Caco-2 (cell line): ENCODE results near the gene FOLR2. TPM values are rescaled to one million over a fixed set of nuclear protein-coding genes. Genes with fewer than 3 reads are reported as not detected.
A peak's percentile ranks its signal among the peaks of the same experiment; 100 is the strongest.

Source experiments
- BruUV-seq: library from RNA; stranded (reverse); fragments of 400-500 nt; replicated peaks from 2 replicates; lab custom pipeline; 2021; lab: Mats Ljungman, UMichigan
- CTCF ChIA-PET: fragments of 300-600 bp; sonication (Branson Sonifier 250); formaldehyde crosslinking; loops from one replicate; lab custom pipeline; 2022; ENCODE audit warnings: antibody characterized with exemption; lab: Charles Lee
- POLR2A ChIA-PET: fragments of 300-600 bp; sonication (Branson Sonifier 250); formaldehyde crosslinking; loops from one replicate; lab custom pipeline; 2022; ENCODE audit warnings: antibody characterized with exemption; lab: Charles Lee
- DNase-seq, 2 experiments: peaks; one replicate each; pipeline versions ENCODE4 v3.0.0 to v3.0.0-alpha.2; 2020 to 2022
- H3K27me3 ChIP-seq: replicated peaks from 2 replicates; pipeline ENCODE4 v1.6.0; 2011; ENCODE audit warnings: low read length; ENCODE audit not compliant: control insufficient read depth, insufficient read depth
- H3K36me3 ChIP-seq: 2 replicates; pipeline ENCODE4 v1.5.1; 2011; ENCODE audit warnings: low read length; ENCODE audit not compliant: control insufficient read depth, insufficient read depth
- H3K4me1 ChIP-seq: fragments of 250-450 bp; sonication (Bioruptor Pico); 2 replicates; pipeline ENCODE4 v1.5.1; 2020; ENCODE audit warnings: mild to moderate bottlenecking
- H3K4me3 ChIP-seq: 2 replicates; pipeline ENCODE4 v1.5.1; 2011; ENCODE audit warnings: low read depth, mild to moderate bottlenecking, control low read depth, low read length
- H3K9me3 ChIP-seq: fragments of 250-450 bp; sonication (Bioruptor Pico); 2 replicates; pipeline ENCODE4 v1.5.1; 2020; ENCODE audit warnings: mild to moderate bottlenecking, moderate library complexity
- H3K27ac Mint-ChIP-seq: one replicate; pipeline ENCODE4 v1.8.0; 2022; ENCODE audit warnings: mixed read lengths; ENCODE audit not compliant: unreplicated experiment
- H3K27me3 Mint-ChIP-seq: one replicate; pipeline ENCODE4 v1.8.0; 2022; ENCODE audit warnings: mixed read lengths; ENCODE audit not compliant: insufficient read depth, unreplicated experiment
- H3K36me3 Mint-ChIP-seq: one replicate; pipeline ENCODE4 v1.8.0; 2022; ENCODE audit warnings: mild to moderate bottlenecking, mixed read lengths; ENCODE audit not compliant: insufficient read depth, unreplicated experiment
- H3K4me1 Mint-ChIP-seq: one replicate; pipeline ENCODE4 v1.8.0; 2022; ENCODE audit warnings: low read depth, mixed read lengths; ENCODE audit not compliant: unreplicated experiment
- H3K4me3 Mint-ChIP-seq: one replicate; pipeline ENCODE4 v1.8.0; 2022; ENCODE audit warnings: mild to moderate bottlenecking, moderate library complexity, mixed read lengths; ENCODE audit not compliant: unreplicated experiment
- H3K9me3 Mint-ChIP-seq: one replicate; pipeline ENCODE4 v1.8.0; 2022; ENCODE audit warnings: mixed read lengths; ENCODE audit not compliant: unreplicated experiment
- intact Hi-C: fragments of 100-400 bp; cut with micrococcal nuclease; formaldehyde crosslinking; loops from one replicate; pipeline ENCODE4 v1.10.0; 2022; ENCODE audit not compliant: unreplicated experiment
- total RNA-seq: library from RNA; stranded (reverse); gene quantifications from 2 replicates; pipeline ENCODE4 v1.2.3, GENCODE V29; 2022
- TF ChIP-seq, protein P1 (sequence below), 2 experiments: fragments of 200-600 bp in 1 of 2; IDR thresholded peaks; 1 replicate in 1 of 2; 2 replicates in 1 of 2; pipeline versions ENCODE4 v1.5.1 to v1.8.0; 2011 to 2022; ENCODE audit warnings: antibody characterized with exemption in 1 of 2, control low read depth in 1 of 2, inconsistent platforms in 1 of 2, low read depth in 1 of 2, low read length in 1 of 2, mild to moderate bottlenecking in 1 of 2, moderate library complexity in 1 of 2; ENCODE audit not compliant: insufficient read depth in 1 of 2, severe bottlenecking in 1 of 2, unreplicated experiment in 1 of 2

FOLR2 gene
- total RNA-seq, 1 experiment from 2014 or later: not detected

DNA sequence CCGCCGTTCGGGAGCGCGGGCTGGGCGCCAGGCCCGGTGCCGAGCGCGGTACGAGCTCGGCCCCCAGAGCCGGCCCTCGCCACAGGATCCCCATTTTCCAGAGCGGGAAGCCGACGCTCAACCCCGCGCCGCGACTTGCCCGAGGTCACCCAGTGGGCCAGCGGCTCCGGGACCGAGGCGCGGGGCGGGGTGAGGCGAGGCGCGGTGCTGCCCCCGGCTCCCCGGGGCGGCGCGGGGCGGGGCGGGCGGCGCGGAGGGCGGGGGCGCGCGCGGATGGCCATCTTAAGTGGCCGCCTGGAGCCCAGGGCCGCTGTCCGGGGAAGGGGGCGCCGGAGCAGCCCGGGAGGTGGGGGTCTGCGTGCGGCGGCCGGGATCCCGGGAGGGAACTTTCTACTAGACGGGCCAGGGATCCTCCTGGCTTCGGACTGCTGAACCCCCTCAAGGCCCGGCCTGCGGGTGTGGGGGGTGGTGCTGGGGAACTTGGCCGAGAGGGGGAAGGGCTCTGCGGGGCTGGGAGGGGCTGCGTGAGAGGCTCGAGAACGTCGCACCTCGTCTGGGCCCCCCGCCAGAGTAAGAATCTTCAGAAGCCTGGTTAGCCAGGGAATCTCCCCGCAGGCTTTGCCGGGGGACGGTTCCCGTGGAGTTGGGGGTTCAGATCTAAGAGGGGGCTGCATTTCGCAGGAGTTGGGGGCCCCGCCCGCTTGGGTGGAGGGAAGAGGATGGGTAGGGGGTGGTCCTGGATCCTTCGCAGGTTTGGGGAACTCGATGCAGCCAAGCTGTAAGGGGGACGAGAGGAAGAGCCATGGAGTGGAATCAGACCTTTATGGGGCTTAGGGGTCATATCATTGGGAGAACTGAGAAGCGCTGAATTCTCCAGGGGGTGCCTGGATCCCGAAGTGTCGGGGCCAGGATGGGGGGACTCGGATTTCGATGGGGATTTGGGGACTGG is 7.3 kb downstream of the FOLR2 start:
- Histone ChIP-seq H3K4me1 (peaks cover 28% of the 10 kb centered on the region), H3K9me3 (no peaks in the 10 kb centered on the region), H3K27me3 (no peaks in the 10 kb centered on the region), H3K36me3 (peaks cover 6% of the 10 kb centered on the region), H3K4me3 (peak overlapping the region; percentile 79)
- Mint-ChIP-seq H3K4me3 (peak overlapping the region; percentile 99), H3K27ac (peak overlapping the region; percentile 96), H3K27me3 (no peaks in the 10 kb centered on the region), H3K4me1 (peaks cover 19% of the 10 kb centered on the region), H3K36me3 (peaks cover 51% of the 10 kb centered on the region), H3K9me3 (no peaks in the 10 kb centered on the region)
- intact Hi-C loops: loop anchor here (1.0 to 5.0 kb wide), 8 partner anchors 15 to 277 kb away; partner anchors contain the start of genes ANAPC15, LAMTOR1, LRRC51 and NUMA1
- DNase-seq: peak; percentile 80 to 91
- TF ChIP-seq, protein P1, sequence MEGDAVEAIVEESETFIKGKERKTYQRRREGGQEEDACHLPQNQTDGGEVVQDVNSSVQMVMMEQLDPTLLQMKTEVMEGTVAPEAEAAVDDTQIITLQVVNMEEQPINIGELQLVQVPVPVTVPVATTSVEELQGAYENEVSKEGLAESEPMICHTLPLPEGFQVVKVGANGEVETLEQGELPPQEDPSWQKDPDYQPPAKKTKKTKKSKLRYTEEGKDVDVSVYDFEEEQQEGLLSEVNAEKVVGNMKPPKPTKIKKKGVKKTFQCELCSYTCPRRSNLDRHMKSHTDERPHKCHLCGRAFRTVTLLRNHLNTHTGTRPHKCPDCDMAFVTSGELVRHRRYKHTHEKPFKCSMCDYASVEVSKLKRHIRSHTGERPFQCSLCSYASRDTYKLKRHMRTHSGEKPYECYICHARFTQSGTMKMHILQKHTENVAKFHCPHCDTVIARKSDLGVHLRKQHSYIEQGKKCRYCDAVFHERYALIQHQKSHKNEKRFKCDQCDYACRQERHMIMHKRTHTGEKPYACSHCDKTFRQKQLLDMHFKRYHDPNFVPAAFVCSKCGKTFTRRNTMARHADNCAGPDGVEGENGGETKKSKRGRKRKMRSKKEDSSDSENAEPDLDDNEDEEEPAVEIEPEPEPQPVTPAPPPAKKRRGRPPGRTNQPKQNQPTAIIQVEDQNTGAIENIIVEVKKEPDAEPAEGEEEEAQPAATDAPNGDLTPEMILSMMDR (IDR thresholded peaks at IDR 0.05; ENCODE audit: insufficient read depth in 1 of 2, low read depth in 1 of 2, low read length in 1 of 2, severe bottlenecking in 1 of 2, unreplicated experiment in 1 of 2): peak in 1 of 2 experiments; percentile 5
- ChIA-PET POLR2A (interaction anchor here (0.6 to 1.5 kb wide), 5 partner anchors 15 to 207 kb away, joined by 3 to 12 read pairs (median 3); partner anchors contain the start of gene ANAPC15), CTCF (interaction anchor here (0.6 to 1.9 kb wide), 15 partner anchors 11 to 349 kb away, joined by 3 to 18 read pairs (median 4); partner anchors contain the start of gene ANAPC15)
- BruUV-seq: no TSS peak

DNA sequence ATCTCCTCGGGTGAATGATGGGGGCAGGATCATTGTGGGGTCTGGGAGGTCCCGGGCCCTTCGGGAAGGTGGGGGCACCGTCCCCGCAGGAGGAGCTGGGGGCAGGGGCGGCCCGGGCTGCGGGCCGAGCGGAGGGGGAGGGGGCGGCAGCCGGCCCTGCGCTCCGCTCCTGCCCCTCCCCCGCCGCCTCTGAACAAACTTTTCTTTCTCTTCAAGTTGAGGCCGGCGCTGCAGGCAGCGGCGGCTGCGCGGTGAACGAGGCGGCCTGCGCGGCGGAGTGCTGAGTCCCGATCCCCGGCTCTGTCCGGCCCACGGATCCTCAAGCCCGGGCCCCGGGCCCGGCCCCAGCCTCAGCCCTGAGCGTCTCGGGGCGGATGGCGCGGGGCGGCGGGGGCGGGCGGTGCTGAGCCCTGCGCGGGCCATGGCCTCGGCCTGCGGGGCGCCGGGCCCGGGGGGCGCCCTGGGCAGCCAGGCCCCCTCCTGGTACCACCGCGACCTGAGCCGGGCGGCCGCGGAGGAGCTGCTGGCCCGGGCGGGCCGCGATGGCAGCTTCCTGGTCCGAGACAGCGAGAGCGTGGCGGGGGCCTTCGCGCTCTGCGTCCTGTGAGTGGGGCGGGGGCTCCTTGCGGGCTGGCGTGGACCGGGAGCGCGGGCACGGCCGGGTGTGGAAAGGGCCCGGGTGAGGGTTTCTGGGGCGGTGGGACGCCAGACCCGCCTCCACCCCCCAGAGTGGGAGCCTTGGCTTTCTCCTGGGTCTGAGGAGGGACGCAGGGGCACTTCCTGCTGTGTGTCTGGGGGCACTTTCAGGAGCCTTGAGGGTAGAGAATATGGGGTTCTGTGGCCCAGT is 8.2 kb downstream of the FOLR2 start, which contains the start of gene INPPL1:
INPPL1 (plus strand) TSS at position 204 of the 847 bp plus-strand sequence; CDS start at position 422, 218 bp downstream.
- no TSS peak for BruUV-seq
- H3K4me1 ChIP-seq: peaks cover 28% of the 10 kb centered on the region
- Mint-ChIP-seq H3K36me3 (peaks cover 60% of the 10 kb centered on the region), H3K9me3 (no peaks in the 10 kb centered on the region), H3K27me3 (no peaks in the 10 kb centered on the region), H3K27ac (peak within 1 kb of the TSS; percentile 96), H3K4me3 (peak within 1 kb of the TSS; percentile 99), H3K4me1 (peaks cover 19% of the 10 kb centered on the region)
- peak; percentile 65 to 80 for DNase-seq
- H3K4me3 ChIP-seq: peak within 1 kb of the TSS; percentile 79
- CTCF ChIA-PET: interaction anchor here (0.6 to 2.1 kb wide), 4 partner anchors 12 to 241 kb away, joined by 3 to 7 read pairs (median 4); no protein-coding TSS in a partner anchor
- H3K36me3 ChIP-seq: peaks cover 12% of the 10 kb centered on the region
- TF ChIP-seq, protein P1 (IDR thresholded peaks at IDR 0.05; ENCODE audit: insufficient read depth in 1 of 2, low read depth in 1 of 2, low read length in 1 of 2, severe bottlenecking in 1 of 2, unreplicated experiment in 1 of 2): no peak
- no peaks in the 10 kb centered on the region for H3K9me3 ChIP-seq
- POLR2A ChIA-PET: interaction anchor here (0.5 to 1.0 kb wide), 7 partner anchors 10 to 311 kb away, joined by 3 to 7 read pairs (median 3); no protein-coding TSS in a partner anchor
- intact Hi-C loops: loop anchor here (5.0 kb wide), 3 partner anchors 42 to 277 kb away; no protein-coding TSS in a partner anchor
- H3K27me3 ChIP-seq: no peaks in the 10 kb centered on the region
